H1 (cell line): Measurements from ENCODE around the gene POLA2. TPM values are rescaled to one million over a fixed set of nuclear protein-coding genes. Genes with fewer than 3 reads are reported as not detected.

Source experiments
- RNF2 ChIP-seq: fragments of 200-900, 300-1000 bp; sonication (generic); IDR thresholded peaks from 2 replicates; pipeline ENCODE4 v1.7.1; 2016; ENCODE audit warnings: borderline replicate concordance, low read depth, mild to moderate bottlenecking, antibody characterized with exemption, low read length; ENCODE audit not compliant: poor library complexity, severe bottlenecking; ENCODE audit errors: missing control alignments
- polyA plus RNA-seq, 7 experiments: library from polyadenylated mRNA; depleted of rRNA in 3 of 7; stranded (reverse) in 5 of 7; unstranded in 2 of 7; fragments of >200 nt in 5 of 7; fragments of 200-250 nt in 2 of 7; gene quantifications; 1 replicate in 5 of 7; 2 replicates in 1 of 7; 4 replicates in 1 of 7; pipeline versions ENCODE4 v1.2.1 to v1.2.3, GENCODE V29; 2011 to 2013; ENCODE audit warnings: missing spikeins in 2 of 7, mixed read lengths in 2 of 7
- total RNA-seq: library from RNA; stranded (reverse); fragmentation: NEBNext Ultra II Directional; extraction: Animal tissue kit (Norgen Biotek cat#: 25700); gene quantifications from 2 replicates; pipeline ENCODE4 v1.2.1, GENCODE V29; 2021
- TF ChIP-seq, protein P1 (sequence below): fragments of 300-600 bp; sonication (generic); IDR thresholded peaks from 2 replicates; pipeline ENCODE4 v1.7.1; 2012; ENCODE audit warnings: low read length, moderate library complexity, mild to moderate bottlenecking, inconsistent platforms; ENCODE audit not compliant: insufficient replicate concordance

POLA2 gene
- total and polyA plus RNA-seq, 2 of the 8 experiments (the other 6 are each of a cell fraction or from before 2014, with no cell fraction given), result 31.2 to 55.9 TPM

GRCh38 chr11:65290448-65291165 lies 28.8 kb downstream of the POLA2 start (continued):
- TF ChIP-seq, protein P1, sequence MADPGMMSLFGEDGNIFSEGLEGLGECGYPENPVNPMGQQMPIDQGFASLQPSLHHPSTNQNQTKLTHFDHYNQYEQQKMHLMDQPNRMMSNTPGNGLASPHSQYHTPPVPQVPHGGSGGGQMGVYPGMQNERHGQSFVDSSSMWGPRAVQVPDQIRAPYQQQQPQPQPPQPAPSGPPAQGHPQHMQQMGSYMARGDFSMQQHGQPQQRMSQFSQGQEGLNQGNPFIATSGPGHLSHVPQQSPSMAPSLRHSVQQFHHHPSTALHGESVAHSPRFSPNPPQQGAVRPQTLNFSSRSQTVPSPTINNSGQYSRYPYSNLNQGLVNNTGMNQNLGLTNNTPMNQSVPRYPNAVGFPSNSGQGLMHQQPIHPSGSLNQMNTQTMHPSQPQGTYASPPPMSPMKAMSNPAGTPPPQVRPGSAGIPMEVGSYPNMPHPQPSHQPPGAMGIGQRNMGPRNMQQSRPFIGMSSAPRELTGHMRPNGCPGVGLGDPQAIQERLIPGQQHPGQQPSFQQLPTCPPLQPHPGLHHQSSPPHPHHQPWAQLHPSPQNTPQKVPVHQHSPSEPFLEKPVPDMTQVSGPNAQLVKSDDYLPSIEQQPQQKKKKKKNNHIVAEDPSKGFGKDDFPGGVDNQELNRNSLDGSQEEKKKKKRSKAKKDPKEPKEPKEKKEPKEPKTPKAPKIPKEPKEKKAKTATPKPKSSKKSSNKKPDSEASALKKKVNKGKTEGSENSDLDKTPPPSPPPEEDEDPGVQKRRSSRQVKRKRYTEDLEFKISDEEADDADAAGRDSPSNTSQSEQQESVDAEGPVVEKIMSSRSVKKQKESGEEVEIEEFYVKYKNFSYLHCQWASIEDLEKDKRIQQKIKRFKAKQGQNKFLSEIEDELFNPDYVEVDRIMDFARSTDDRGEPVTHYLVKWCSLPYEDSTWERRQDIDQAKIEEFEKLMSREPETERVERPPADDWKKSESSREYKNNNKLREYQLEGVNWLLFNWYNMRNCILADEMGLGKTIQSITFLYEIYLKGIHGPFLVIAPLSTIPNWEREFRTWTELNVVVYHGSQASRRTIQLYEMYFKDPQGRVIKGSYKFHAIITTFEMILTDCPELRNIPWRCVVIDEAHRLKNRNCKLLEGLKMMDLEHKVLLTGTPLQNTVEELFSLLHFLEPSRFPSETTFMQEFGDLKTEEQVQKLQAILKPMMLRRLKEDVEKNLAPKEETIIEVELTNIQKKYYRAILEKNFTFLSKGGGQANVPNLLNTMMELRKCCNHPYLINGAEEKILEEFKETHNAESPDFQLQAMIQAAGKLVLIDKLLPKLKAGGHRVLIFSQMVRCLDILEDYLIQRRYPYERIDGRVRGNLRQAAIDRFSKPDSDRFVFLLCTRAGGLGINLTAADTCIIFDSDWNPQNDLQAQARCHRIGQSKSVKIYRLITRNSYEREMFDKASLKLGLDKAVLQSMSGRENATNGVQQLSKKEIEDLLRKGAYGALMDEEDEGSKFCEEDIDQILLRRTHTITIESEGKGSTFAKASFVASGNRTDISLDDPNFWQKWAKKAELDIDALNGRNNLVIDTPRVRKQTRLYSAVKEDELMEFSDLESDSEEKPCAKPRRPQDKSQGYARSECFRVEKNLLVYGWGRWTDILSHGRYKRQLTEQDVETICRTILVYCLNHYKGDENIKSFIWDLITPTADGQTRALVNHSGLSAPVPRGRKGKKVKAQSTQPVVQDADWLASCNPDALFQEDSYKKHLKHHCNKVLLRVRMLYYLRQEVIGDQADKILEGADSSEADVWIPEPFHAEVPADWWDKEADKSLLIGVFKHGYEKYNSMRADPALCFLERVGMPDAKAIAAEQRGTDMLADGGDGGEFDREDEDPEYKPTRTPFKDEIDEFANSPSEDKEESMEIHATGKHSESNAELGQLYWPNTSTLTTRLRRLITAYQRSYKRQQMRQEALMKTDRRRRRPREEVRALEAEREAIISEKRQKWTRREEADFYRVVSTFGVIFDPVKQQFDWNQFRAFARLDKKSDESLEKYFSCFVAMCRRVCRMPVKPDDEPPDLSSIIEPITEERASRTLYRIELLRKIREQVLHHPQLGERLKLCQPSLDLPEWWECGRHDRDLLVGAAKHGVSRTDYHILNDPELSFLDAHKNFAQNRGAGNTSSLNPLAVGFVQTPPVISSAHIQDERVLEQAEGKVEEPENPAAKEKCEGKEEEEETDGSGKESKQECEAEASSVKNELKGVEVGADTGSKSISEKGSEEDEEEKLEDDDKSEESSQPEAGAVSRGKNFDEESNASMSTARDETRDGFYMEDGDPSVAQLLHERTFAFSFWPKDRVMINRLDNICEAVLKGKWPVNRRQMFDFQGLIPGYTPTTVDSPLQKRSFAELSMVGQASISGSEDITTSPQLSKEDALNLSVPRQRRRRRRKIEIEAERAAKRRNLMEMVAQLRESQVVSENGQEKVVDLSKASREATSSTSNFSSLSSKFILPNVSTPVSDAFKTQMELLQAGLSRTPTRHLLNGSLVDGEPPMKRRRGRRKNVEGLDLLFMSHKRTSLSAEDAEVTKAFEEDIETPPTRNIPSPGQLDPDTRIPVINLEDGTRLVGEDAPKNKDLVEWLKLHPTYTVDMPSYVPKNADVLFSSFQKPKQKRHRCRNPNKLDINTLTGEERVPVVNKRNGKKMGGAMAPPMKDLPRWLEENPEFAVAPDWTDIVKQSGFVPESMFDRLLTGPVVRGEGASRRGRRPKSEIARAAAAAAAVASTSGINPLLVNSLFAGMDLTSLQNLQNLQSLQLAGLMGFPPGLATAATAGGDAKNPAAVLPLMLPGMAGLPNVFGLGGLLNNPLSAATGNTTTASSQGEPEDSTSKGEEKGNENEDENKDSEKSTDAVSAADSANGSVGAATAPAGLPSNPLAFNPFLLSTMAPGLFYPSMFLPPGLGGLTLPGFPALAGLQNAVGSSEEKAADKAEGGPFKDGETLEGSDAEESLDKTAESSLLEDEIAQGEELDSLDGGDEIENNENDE, result no peak
- no peak for TF ChIP-seq RNF2
